Measurements from ENCODE around the gene LIPE. TPM values are rescaled to one million over a fixed set of nuclear protein-coding genes. Genes with fewer than 3 reads are reported as not detected.
A peak's percentile ranks its signal among the peaks of the same experiment; 100 is the strongest.

The LIPE gene
- total RNA-seq, 1 donor from 2014 or later, result 29.1 TPM

DNA sequence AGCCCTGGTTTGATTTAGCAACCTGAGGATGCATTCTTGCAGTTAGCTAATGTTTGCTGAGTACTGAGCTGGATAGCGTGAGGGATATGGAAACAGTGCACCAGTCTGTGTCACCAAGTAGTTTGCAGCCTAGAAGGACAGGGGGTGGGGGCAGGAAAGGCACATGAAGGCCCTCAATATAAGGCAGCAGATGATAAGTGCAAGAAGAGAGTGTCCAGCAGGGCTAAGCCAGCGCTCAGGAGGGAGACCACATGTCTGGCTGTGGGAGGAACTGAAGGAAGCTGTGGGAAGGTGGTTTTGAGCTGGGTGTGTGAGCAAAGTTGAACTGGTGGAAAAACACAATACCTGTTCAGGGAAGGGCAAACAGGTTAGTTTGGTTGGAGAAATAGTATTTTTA lies 13.9 kb upstream of the LIPE start:
- TF ChIP-seq, protein P1, sequence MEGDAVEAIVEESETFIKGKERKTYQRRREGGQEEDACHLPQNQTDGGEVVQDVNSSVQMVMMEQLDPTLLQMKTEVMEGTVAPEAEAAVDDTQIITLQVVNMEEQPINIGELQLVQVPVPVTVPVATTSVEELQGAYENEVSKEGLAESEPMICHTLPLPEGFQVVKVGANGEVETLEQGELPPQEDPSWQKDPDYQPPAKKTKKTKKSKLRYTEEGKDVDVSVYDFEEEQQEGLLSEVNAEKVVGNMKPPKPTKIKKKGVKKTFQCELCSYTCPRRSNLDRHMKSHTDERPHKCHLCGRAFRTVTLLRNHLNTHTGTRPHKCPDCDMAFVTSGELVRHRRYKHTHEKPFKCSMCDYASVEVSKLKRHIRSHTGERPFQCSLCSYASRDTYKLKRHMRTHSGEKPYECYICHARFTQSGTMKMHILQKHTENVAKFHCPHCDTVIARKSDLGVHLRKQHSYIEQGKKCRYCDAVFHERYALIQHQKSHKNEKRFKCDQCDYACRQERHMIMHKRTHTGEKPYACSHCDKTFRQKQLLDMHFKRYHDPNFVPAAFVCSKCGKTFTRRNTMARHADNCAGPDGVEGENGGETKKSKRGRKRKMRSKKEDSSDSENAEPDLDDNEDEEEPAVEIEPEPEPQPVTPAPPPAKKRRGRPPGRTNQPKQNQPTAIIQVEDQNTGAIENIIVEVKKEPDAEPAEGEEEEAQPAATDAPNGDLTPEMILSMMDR (conservative IDR thresholded peaks at IDR 0.05), result no peak
- no peak overlapping the region for H3K27ac Mint-ChIP-seq (ENCODE audit: unreplicated experiment)
- no peaks in the 10 kb centered on the region for H3K9me3 Mint-ChIP-seq
- H3K27me3 Mint-ChIP-seq (ENCODE audit: low read depth), result peaks cover 2% of the 10 kb centered on the region
- DNase-seq (ENCODE audit: low read depth, low spot score), result no peak
- H3K4me1 Mint-ChIP-seq, result peaks cover 12% of the 10 kb centered on the region
- H3K4me3 Mint-ChIP-seq, result no peak overlapping the region
- no peaks in the 10 kb centered on the region for H3K36me3 Mint-ChIP-seq (ENCODE audit: low read depth)

DNA sequence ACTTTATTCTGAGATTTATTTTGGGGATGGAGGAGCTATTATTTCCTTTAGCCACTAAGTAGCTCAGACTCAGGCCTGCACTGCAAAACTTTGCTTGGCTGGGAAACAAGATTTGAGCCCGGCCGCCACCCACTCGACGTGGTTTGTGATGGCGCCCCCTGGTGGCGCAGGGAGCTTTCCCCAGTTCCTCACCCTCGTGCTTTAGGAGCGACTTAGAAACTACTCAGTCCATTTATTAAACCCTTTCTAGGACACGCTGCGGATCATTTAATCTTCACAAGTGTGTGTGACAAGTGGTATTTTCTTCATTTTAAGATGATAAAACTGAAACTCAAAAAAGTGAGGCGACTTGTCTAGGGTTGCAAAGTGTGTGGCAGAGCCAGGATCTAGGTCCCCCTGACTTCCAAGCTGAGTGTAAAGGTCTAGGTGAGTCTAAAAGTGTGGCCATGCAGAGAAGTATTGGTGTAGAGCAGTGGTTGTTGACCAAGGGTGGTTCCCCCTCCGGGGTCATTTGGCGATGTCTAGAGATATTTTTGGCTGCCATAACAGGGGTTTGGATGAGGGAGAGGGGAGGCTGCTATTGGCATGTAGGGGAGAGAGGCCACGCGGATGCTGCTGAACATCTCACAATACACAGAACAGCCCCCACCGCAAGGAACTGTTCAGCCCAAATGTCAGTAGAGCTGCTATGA lies 13.3 kb upstream of the LIPE start:
- H3K9me3 Mint-ChIP-seq, result no peaks in the 10 kb centered on the region
- peaks cover 12% of the 10 kb centered on the region for H3K4me1 Mint-ChIP-seq
- DNase-seq (ENCODE audit: low read depth, low spot score), result peak; percentile 74
- H3K27me3 Mint-ChIP-seq (ENCODE audit: low read depth), result peaks cover 2% of the 10 kb centered on the region
- TF ChIP-seq, protein P1 (conservative IDR thresholded peaks at IDR 0.05), result peak; percentile 92
- no peak overlapping the region for H3K27ac Mint-ChIP-seq (ENCODE audit: unreplicated experiment)
- no peaks in the 10 kb centered on the region for H3K36me3 Mint-ChIP-seq (ENCODE audit: low read depth)
- no peak overlapping the region for H3K4me3 Mint-ChIP-seq

DNA sequence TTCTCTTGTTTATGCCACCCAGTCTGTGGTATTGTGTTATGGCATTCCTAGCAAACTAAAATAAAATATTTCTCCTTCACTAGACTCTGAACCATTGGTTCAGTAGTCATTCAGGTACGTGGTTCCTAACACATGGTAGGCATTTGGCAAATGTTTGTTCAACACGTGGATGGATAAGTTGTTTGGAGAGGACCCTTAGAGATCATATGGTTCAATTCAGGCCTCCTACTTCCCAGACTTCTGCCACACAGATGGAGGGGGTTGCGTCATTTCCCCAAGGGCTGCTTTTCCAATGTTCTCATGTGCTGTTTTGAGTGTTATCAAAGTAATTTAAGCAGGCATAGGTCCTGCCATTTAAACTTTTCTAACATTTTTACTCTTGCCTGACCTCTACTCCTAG lies 8.8 kb upstream of the LIPE start:
- Mint-ChIP-seq H3K27ac (ENCODE audit: unreplicated experiment) (no peak overlapping the region), H3K4me1 (peaks cover 21% of the 10 kb centered on the region), H3K9me3 (no peaks in the 10 kb centered on the region), H3K4me3 (no peak overlapping the region), H3K27me3 (ENCODE audit: low read depth) (peaks cover 2% of the 10 kb centered on the region), H3K36me3 (ENCODE audit: low read depth) (no peaks in the 10 kb centered on the region)
- TF ChIP-seq, protein P1 (conservative IDR thresholded peaks at IDR 0.05), result no peak
- DNase-seq (ENCODE audit: low read depth, low spot score), result no peak

DNA sequence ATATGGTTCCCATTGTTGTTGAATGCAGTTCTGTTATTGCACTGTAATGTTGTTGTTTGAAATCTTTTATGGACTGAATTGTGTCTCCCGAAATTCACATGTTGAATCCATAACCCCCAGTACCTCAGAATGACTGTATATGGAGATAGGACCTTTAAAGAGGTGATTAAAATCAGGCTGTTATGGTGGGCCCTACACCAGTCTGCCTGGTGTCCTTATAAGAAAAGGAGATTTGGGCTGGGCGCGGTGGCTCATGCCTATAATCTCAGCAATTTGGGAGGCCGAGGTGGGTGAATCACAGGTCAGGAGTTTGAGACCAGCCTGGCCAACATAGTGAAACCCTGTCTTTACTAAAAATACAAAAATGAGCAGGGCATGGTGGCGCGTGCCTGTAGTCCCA lies 8.1 kb upstream of the LIPE start:
- Mint-ChIP-seq H3K4me3 (no peak overlapping the region), H3K36me3 (ENCODE audit: low read depth) (no peaks in the 10 kb centered on the region), H3K27me3 (ENCODE audit: low read depth) (no peaks in the 10 kb centered on the region), H3K27ac (ENCODE audit: unreplicated experiment) (peak overlapping the region; percentile 67), H3K4me1 (peaks cover 21% of the 10 kb centered on the region), H3K9me3 (no peaks in the 10 kb centered on the region)
- TF ChIP-seq, protein P1 (conservative IDR thresholded peaks at IDR 0.05), result no peak
- DNase-seq (ENCODE audit: low read depth, low spot score), result no peak

DNA sequence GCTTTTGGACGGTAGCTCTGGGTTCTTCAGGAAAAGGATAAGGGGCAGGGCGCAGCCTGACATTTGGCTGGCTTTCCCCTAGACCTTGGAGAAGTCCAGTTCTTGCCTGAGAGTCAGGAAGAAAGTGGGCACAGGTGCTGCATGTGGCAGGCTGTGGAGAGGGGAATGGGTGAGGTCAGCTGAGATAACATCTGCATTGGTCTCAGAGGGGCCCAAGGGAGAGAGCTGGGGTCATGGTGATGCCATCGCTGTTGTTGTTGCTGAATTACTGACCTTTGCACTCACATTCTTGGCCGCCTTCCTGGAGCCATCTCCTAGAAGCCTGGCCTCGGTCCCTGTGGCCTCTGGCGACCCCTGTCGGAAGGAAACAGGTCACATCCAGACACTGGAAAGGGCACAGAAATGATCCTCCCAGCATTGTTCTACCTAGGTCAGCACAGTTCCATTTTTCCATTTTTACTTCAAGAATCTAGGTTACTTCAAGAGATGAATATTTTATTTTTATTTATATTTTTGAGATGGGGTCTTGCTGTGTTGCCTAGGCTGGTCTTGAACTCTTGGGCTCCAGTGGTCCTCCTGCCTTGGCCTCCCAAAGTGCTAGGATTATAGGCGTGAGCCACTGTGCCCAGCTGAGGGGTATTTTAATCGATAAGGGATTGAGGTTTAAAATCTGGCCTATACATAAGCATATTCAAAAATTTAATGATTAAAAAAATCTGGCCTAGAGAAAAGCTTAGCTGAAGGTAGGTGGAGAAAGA lies 6.5 kb upstream of the LIPE start:
- Mint-ChIP-seq H3K36me3 (ENCODE audit: low read depth) (no peaks in the 10 kb centered on the region), H3K27ac (ENCODE audit: unreplicated experiment) (no peak overlapping the region), H3K4me1 (peaks cover 21% of the 10 kb centered on the region), H3K4me3 (peak overlapping the region; percentile 49), H3K27me3 (ENCODE audit: low read depth) (no peaks in the 10 kb centered on the region), H3K9me3 (no peaks in the 10 kb centered on the region)
- DNase-seq (ENCODE audit: low read depth, low spot score), result peak; percentile 82
- TF ChIP-seq, protein P1 (conservative IDR thresholded peaks at IDR 0.05), result peak; percentile 78
